HG02571 (cell line): ENCODE data around the gene MBD3.

Experiments used
- ATAC-seq: cut with Tn5 transposase; IDR thresholded peaks from one replicate; pipeline ENCODE4 v1.9.1; 2021; ENCODE audit warnings: mild to moderate bottlenecking, moderate library complexity; ENCODE audit not compliant: unreplicated experiment

MBD3 gene

GRCh38 chr19:1574354-1575136 is 18.1 kb downstream of the MBD3 start:
- ATAC-seq = no peak

- no peak for ATAC-seq
These were observed 19.9 kb downstream of the MBD3 start for GRCh38 chr19:1572795-1573194.

- no peak for ATAC-seq
These were observed 21.3 kb downstream of the MBD3 start for GRCh38 chr19:1571358-1571757.

- ATAC-seq = no peak
These were observed 21.8 kb downstream of the MBD3 start for GRCh38 chr19:1570836-1571235.

GRCh38 chr19:1569997-1570396 is 22.7 kb downstream of the MBD3 start:
- no peak for ATAC-seq

- ATAC-seq = peak; percentile 58
These were observed 24.2 kb downstream of the MBD3 start, which contains the start of gene MEX3D for GRCh38 chr19:1568320-1569019. Gene MEX3D (minus strand): TSS chr19:1568325. CDS start chr19:1568058, 267 bp downstream.

- ATAC-seq = peak; percentile 7
These were observed 24.8 kb downstream of the MBD3 start for GRCh38 chr19:1567848-1568227.

- ATAC-seq = no peak
These were observed 25.4 kb downstream of the MBD3 start for GRCh38 chr19:1567116-1567847.

GRCh38 chr19:1566392-1567115 is 26.1 kb downstream of the MBD3 start:
- ATAC-seq = no peak

GRCh38 chr19:1563251-1563650 is 29.4 kb downstream of the MBD3 start:
- no peak for ATAC-seq

GRCh38 chr19:1561236-1561842 is 31.3 kb downstream of the MBD3 start:
- no peak for ATAC-seq

- ATAC-seq = no peak
These were observed 32.3 kb downstream of the MBD3 start for GRCh38 chr19:1560286-1560882.

- ATAC-seq = no peak
These were observed 34.1 kb downstream of the MBD3 start for GRCh38 chr19:1558552-1558951.

GRCh38 chr19:1556390-1557070 is 36.1 kb downstream of the MBD3 start:
- no peak for ATAC-seq

GRCh38 chr19:1555487-1556389 is 36.9 kb downstream of the MBD3 start:
- no peak for ATAC-seq

- ATAC-seq = no peak
These were observed 37.7 kb downstream of the MBD3 start for GRCh38 chr19:1554968-1555367.

- ATAC-seq = no peak
These were observed 39.2 kb downstream of the MBD3 start for GRCh38 chr19:1553415-1553814.
